ENCODE data around the gene BLOC1S4.
"Not testable (repeated sequence)": the region's sequence is repeated elsewhere in the genome, so short reads cannot be mapped to it uniquely, and the experiment has no call there.

BLOC1S4 gene

GRCh38 chr4:6742507-6742906 lies 26.5 kb downstream of the BLOC1S4 start:
- no peak for DNase-seq (ENCODE audit: low read depth)

GRCh38 chr4:6742989-6743388 lies 27.0 kb downstream of the BLOC1S4 start:
- no peak for DNase-seq (ENCODE audit: low read depth)

- DNase-seq (ENCODE audit: low read depth), result no peak
Measured at GRCh38 chr4:6746721-6747293, 30.8 kb downstream of the BLOC1S4 start.

- DNase-seq (ENCODE audit: low read depth), result no peak
Measured at GRCh38 chr4:6747294-6748051, 31.5 kb downstream of the BLOC1S4 start.

GRCh38 chr4:6748286-6748685 lies 32.3 kb downstream of the BLOC1S4 start:
- no peak for DNase-seq (ENCODE audit: low read depth)

- DNase-seq (ENCODE audit: low read depth), result peak; percentile 43
Measured at GRCh38 chr4:6749340-6750171, 33.6 kb downstream of the BLOC1S4 start.

DNA sequence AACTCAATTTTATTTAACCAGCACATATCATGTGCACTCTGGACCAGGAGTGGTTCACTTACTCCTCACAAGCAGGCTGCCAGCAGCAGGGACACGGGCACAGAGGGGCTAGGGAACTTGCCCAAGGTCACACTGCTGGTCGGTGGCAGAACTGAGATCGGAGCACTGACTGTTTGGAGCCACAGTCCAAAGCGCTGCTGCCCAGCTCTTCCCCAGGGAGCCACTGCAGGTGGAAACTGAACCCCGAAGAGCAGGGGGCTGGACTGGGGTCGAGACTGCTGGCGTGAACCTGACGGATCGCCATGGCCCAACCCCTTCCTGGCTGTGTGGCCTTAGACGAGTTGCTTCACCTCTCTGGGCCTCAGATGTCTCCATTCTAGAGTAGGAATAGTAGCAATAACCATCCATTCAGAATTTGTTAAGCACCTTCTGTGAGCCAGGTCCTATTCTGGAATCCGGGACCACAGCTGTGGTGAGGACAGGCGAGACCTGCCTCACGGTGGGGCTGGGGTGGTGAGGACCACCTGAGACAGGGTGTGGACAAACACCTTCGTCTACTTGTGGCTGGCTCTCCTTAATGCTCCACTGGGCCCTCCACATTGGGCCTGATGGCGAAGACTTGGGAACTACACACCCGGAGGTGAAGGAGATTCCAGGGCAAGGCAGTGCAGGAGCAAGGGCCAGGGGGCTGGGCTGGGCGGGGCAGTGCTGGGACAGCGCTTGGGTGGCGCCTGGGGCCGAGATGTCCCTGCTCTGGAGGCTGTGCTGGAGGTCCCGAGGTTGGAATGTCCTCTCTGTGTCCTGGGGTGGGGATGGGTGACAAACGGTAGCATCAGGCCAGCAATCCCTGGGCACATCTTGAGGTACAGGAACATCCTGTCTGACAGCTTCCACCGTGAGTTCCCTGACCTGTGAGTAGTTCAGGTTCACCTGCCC lies 34.6 kb downstream of the BLOC1S4 start:
- no peak for DNase-seq (ENCODE audit: low read depth)

DNA sequence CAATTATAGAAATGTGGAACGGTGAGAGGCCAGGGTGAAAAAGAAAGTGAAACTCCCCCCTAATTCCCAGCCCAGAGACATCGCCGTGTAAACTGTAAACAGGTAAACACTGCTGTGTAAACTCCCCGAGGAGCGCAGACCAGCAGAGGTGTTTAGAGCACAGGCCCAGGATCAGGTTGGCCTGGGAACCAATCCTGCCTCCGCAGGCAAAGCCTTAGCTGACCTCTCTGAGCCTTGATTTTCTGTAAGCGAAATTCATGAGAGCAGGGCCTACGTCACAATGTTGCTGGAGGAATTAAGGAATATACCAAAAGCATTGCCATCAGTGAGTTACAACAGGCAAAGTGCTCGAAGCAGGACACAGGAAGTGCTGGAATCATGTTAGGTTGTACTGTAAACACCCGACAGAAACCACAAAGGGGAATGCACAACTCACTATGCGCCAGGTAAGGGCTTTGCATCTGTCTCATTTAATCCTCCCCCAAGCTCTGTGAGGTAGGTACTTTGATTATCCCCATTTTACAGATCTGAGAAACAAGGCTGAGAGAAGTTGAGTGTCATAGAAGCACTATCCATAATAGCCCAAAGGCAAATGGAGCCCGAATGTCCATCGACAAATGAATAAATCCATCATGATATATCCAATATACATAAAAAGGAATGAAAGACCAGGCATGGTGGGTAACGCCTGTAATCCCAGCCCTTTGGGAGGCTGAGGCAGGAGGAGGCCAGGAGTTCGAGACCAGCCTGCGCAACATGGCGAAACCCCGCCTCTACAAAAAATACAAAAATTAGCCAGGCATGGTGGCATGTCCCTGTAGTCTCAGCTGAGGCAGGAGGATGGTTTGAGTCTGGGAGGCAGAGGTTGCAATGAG lies 35.9 kb downstream of the BLOC1S4 start:
- no peak for DNase-seq (ENCODE audit: low read depth)

DNA sequence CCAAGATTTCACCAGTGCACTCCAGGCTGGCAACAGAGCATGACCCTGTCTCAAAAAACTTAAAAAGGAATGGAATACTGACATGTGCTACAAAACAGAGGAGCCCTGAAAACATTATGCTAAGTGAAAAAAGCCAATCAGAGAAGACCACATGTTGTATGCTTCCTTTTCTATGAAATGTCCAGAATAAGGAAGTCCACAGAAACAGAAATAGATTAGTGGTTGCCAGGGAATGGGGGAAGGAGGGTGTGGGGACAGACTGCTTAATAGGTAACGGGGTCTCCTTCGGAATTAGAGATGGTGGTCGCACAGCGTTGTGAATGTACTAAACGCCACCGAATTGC lies 36.5 kb downstream of the BLOC1S4 start:
- no peak for DNase-seq (ENCODE audit: low read depth)

- no peak for DNase-seq (ENCODE audit: low read depth)
Measured at GRCh38 chr4:6753103-6753560, 37.2 kb downstream of the BLOC1S4 start.

DNA sequence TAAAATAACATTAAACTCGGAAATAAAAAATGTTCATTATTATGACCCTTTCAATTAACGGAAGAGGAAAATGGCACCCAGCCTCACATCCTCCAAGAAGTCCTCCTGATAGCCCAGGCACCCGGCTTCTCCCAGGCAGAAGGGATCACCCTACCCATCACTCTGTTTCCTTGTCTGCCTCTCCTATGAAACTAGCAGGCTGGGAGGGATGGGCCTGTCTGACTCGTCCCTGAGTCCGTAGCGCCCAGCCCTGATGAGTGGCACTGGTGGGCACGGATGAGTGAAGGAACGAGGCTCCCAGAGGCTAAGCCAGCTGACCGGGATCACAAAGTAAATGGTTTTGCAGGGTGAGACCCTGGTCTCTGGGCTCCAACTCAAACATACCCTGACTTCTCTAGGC lies 37.9 kb downstream of the BLOC1S4 start:
- DNase-seq (ENCODE audit: low read depth), result no peak

DNA sequence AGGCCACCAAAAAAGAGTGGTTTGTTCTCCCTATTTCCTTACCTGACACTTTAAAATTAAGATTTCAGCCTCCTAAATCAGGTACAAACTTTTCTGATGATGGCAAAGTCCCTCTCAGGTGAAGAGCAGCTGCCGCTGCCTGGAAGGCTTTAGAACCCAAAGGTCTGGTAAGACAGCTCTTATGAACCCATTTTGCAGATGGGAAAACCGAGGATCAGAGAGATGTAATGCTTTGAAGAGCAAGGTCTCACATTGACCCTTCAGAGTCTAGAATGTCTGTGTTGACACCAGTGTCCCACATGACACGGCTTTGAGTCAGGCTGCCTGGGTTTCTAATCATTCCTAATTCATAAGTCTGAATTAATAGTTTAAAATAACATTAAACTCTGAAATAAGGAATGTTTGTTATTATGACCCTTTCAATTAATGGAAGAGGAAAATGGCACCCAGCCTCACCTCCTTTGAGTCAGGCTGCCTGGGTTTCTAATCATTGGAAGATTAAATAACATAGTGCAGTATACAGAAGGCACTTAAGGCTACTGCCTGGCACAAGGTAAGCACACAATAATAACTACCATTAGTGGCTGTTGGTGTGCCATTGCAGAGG lies 38.6 kb downstream of the BLOC1S4 start:
- DNase-seq (ENCODE audit: low read depth), result no peak

DNA sequence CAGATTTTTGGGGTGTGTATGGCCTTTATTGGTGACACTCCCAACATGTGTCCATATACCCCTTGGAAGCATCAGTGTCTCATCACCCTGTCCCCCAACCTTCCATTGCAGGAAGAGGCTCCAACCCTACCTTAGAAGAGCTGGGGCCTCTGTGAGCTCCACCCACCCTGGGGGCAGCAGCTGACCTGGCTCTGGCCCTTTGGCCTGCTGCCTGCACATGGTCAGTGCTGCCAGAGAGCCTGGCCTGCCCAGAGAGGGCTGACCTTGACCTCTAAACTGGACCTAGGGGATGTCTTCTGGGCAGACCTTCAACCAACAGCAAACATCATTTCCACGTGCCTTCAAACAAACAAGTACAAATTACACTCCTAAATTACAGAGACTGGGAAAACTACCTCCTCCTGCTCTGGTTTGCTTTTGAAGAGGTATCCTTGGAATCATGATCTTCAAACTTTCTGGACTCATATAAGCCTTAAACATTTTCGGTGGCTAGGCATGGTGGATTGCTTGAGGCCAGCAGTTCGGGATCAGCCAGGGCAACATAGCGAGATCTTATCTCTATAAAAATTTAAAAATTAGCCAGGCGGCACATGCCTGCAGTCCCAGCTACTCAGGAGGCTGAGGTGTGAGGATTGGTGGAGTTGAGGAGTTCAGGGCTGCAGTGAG lies 39.2 kb downstream of the BLOC1S4 start:
- no peak for DNase-seq (ENCODE audit: low read depth)

DNA sequence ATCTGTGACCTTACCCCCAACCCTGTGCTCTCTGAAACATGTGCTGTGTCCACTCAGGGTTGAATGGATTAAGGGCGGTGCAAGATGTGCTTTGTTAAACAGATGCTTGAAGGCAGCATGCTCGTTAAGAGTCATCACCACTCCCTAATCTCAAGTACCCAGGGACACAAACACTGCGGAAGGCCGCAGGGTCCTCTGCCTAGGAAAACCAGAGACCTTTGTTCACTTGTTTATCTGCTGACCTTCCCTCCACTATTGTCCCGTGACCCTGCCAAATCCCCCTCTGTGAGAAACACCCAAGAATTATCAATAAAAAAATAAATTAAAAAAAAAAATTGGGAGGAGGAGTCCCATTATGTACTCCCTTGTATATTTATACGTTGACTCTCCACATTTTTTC lies 40.4 kb downstream of the BLOC1S4 start:
- DNase-seq (ENCODE audit: low read depth), result not testable (repeated sequence)

DNA sequence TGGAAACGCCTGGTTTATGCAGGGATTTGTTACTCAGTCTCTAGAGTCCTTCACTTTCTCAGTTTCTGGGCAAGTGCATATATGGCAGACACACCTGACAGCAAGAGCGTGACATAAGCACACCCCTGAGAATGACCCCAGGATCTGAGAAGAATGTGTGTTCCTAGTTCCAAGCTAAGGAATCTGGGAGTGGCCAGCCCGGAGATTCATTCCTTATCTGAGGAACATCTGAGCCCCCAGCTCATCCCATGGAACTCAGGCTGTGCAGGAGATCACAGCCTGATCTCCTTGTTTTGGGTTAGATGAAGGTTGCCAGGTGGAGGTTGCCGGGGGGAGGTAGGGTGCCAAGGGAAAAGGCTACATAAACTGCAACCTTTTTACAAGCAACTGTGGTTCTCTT lies 42.8 kb downstream of the BLOC1S4 start:
- no peak for DNase-seq (ENCODE audit: low read depth)

DNA sequence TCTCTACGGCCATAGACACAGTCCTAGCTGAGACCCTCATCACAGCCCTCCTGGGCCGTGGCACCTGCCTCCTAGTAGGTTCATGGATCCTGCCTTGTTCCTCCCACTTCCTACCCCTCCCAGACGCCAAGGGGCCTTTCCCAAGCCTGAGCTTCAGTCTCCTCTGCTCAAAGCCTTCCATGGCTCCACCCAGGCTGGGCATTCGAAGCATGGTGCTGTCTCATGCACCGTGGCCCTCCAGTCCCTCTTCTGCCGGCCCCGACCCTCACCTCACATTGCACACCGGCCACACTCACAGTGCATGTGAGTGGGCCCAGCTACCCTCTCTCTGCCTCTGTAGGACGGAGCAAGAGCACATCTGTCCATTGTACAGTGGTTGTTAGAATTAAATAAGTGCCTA lies 44.9 kb downstream of the BLOC1S4 start:
- no peak for DNase-seq (ENCODE audit: low read depth)

DNA sequence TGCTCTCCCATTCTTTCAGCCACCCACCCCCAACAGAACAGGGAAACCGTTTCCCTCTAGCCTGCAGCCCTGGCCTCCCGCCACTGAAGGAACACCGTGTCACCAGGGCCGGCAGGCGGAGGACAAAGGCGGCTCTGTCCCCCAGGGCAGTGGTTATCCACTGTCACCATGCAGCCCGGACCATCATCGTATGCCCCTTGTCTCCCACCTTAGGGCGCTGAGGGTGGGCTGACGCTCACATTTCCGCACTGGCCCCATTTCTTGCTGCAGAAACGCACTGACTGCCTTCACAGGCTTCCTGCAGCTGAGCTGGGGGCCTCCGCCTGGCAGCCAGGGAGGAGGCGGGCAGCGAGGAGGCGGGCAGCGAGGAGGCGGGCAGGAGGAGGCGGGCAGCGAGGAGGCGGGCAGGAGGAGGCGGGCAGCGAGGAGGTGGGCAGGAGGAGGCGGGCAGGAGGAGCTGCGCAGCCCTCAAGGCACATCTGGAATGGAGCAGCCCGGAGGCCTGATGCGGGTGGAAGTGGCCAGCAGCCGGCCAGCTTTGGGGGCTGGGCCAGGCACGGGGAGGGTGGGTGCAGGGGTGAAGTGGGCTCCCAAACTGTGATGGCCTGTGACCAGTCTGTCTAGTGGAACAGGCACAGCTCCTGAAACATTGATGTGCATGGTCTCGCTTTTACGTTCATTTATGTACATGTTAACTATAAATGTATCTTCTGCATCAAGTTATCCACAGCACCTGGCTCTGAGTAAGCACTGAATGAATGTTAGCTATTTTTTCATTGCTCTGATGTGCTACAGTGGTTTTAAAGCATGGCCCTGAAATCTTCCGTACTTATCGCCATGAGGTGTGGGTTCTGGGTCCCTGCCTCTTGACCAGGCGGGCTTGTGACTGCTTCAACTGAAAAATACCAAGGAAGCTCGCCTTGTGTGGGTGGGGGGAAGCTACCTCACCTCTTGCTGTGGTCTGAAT lies 46.0 kb downstream of the BLOC1S4 start:
- peak; percentile 58 for DNase-seq (ENCODE audit: low read depth)

- peak; percentile 22 for DNase-seq (ENCODE audit: low read depth)
Measured at GRCh38 chr4:6763330-6763851, 47.4 kb downstream of the BLOC1S4 start.

Measured in EH (cell line).